Coronary artery (tissue), 2 donors: ENCODE data around the gene CD37.

Source experiments
- DNase-seq: peaks from one replicate; pipeline ENCODE4 v3.0.0-alpha.2; 2017; ENCODE audit warnings: low spot score
- H3K27ac ChIP-seq, 2 donors: fragments of 200-600 bp; sonication (generic); one replicate each; pipeline ENCODE4 v1.5.1; 2016 to 2019
- H3K4me3 ChIP-seq: fragments of 200-600 bp; sonication (generic); 2 replicates; pipeline ENCODE4 v1.5.1; 2016; ENCODE audit warnings: mild to moderate bottlenecking, moderate library complexity
- TF ChIP-seq, protein P1 (sequence below): fragments of 200-600 bp; sonication (generic); IDR thresholded peaks from one replicate; pipeline ENCODE4 v1.5.1; 2019; ENCODE audit warnings: antibody characterized with exemption

CD37 gene

GRCh38 chr19:49344505-49345423 is 9.6 kb downstream of the CD37 start:
- DNase-seq: no peak
- Histone ChIP-seq H3K4me3 (no peak overlapping the region), H3K27ac (no peak overlapping the region)
- TF ChIP-seq, protein P1, sequence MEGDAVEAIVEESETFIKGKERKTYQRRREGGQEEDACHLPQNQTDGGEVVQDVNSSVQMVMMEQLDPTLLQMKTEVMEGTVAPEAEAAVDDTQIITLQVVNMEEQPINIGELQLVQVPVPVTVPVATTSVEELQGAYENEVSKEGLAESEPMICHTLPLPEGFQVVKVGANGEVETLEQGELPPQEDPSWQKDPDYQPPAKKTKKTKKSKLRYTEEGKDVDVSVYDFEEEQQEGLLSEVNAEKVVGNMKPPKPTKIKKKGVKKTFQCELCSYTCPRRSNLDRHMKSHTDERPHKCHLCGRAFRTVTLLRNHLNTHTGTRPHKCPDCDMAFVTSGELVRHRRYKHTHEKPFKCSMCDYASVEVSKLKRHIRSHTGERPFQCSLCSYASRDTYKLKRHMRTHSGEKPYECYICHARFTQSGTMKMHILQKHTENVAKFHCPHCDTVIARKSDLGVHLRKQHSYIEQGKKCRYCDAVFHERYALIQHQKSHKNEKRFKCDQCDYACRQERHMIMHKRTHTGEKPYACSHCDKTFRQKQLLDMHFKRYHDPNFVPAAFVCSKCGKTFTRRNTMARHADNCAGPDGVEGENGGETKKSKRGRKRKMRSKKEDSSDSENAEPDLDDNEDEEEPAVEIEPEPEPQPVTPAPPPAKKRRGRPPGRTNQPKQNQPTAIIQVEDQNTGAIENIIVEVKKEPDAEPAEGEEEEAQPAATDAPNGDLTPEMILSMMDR: no peak

DNA sequence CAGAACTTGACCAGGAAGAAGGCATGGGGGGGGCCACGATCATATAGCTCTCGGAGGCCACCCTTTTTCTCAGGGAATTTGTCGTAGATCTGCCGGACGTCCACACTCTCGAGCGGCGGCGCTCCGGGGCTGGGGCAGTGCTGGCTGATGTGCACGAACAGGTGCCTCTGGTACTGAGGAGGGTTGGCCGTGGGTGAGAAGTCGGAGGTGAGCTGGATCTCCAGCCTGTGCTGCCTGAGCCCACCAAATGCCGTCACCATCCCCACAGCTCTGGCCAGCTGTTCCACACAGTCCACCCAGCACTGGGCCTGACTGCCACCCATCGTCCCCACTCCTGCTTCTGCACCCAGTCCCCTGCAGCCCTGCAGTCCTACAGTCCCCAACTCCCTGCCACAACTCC is 12.0 kb downstream of the CD37 start:
- Histone ChIP-seq H3K27ac (no peak overlapping the region), H3K4me3 (no peak overlapping the region)
- DNase-seq: no peak
- TF ChIP-seq, protein P1: no peak

DNA sequence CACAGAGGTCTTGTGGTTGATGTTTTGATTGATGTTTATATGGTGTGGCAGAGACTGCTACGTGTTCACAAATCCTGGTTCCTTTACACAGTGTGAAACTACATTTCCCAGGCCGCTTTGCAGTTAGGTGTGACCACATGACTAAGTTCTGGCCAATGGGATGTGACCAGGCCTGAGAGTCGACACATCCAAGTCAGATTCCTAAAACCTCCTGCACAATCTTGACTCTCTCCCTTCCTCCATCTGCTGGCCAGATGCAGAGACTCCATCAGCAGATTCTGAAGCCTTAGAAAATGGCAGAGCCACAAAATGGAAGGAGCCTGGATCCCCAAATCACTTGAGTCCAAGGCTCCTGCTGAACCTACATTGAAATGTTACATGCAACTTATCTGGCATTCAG is 12.6 kb downstream of the CD37 start:
- TF ChIP-seq, protein P1: no peak
- DNase-seq: no peak

DNA sequence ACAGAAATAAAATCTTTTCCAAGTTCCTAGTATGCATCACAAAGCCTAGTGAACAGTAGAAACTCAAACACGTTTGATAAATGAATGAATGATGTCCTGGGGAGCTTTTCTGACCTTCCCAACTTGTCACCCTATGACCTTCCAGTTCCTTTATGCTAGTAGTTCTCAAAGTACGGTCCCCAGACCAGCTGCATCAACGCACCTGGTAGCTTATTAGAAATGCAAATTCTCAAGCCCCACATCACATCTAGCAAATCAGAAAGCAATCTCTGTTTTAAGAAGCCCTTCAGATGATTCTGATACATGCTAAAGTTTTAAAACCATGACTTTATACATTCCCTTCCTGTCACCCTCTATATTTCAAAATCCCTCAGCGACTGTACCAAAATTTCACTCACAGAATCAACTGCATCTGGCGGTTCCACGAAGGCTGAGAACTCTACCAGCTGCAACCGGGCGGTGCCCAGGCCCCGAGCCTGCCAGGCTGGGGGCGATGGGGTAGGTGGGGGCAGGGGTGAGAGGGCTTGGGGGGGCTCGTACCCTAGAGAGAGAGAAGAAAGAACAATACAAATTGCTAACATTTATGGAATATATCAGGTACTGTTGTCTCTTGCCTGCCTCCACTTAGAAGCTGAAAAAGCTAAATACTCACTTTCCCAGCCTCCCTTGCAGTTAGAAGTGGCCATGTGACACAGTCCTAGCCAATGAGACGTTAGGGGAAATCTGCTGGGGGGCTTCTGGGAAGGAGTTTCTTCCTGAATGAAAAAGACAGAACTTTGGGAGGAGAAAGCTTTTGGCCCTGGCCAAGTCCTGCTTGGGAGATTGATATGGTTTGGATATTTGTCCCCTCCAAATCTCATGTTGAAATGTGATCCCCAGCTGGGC is 13.3 kb downstream of the CD37 start:
- Histone ChIP-seq H3K4me3 (no peak overlapping the region), H3K27ac (no peak overlapping the region)
- TF ChIP-seq, protein P1: no peak
- no peak for DNase-seq

More for the DNA sequence above, 12.6 kb downstream of the CD37 start:
- H3K27ac ChIP-seq: no peak overlapping the region
- H3K4me3 ChIP-seq: no peak overlapping the region

DNA sequence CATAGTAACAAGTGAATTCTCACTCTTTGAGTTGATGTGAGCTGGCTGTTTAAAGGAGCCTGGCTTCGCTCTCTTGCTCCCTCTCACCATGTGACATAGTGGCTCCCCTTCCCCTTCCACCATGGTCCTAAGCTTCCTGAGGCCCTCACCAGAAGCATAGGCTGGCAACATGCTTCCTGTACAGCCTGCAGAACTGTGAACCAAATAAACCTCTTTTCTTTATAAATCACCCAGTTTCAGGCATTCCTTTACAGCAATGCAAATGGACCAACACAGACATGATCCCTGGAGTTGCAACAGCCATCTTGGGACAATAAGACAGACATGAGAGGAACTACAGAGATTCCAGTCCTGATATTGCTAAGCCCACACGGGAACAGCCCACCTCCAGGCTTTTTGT is 14.4 kb downstream of the CD37 start:
- H3K27ac ChIP-seq: no peak overlapping the region
- TF ChIP-seq, protein P1: no peak
- no peak overlapping the region for H3K4me3 ChIP-seq
- DNase-seq: no peak

GRCh38 chr19:49355909-49356353 is 20.7 kb downstream of the CD37 start:
- TF ChIP-seq, protein P1: no peak
- H3K27ac ChIP-seq: peak overlapping the region in 1 of 2 donors; percentile 60
- no peak for DNase-seq

More at GRCh38 chr19:49355909-49356353, 20.7 kb downstream of the CD37 start:
- H3K4me3 ChIP-seq: no peak overlapping the region
